DND-41 (cell line): ENCODE measurements around the gene ABCC9.

Experiments used
- ATAC-seq: fragments of 200-7000 bp; cut with Tn5 transposase; 3 replicates; pipeline ENCODE4 v1.9.1; 2021; ENCODE audit warnings: low read depth; ENCODE audit not compliant: insufficient read depth
- DNase-seq: peaks from one replicate; pipeline ENCODE4 v3.0.0-alpha.2; 2020
- H2AFZ ChIP-seq: 2 replicates; pipeline ENCODE4 v1.6.0; 2012; ENCODE audit warnings: low read depth, low read length
- H3K27ac ChIP-seq: 2 replicates; pipeline ENCODE4 v1.5.1; 2012; ENCODE audit warnings: low read length, inconsistent platforms
- H3K27me3 ChIP-seq: fragments of 200-600 bp; sonication (generic); 2 replicates; pipeline ENCODE4 v1.6.0; 2012; ENCODE audit warnings: low read length, mild to moderate bottlenecking, inconsistent platforms; ENCODE audit not compliant: insufficient read depth, poor library complexity
- H3K36me3 ChIP-seq: 2 replicates; pipeline ENCODE4 v1.5.1; 2012; ENCODE audit warnings: low read length, inconsistent platforms; ENCODE audit not compliant: insufficient read depth
- H3K4me1 ChIP-seq: 2 replicates; pipeline ENCODE4 v1.5.1; 2012; ENCODE audit warnings: mild to moderate bottlenecking, low read length; ENCODE audit not compliant: insufficient read depth
- H3K4me2 ChIP-seq: 2 replicates; pipeline ENCODE4 v1.6.0; 2012; ENCODE audit warnings: mild to moderate bottlenecking, moderate library complexity, low read length, inconsistent platforms; ENCODE audit not compliant: insufficient read depth
- H3K4me3 ChIP-seq, 2 experiments: fragments of 200-600 bp in 1 of 2; shearing (Covaris generic) in 1 of 2; 2 replicates each; pipeline ENCODE4 v1.5.1; 2012 to 2016; ENCODE audit warnings: inconsistent platforms in 2 of 2, low read length in 2 of 2, mild to moderate bottlenecking in 2 of 2, low read depth in 1 of 2, moderate library complexity in 1 of 2
- H3K79me2 ChIP-seq: 2 replicates; pipeline ENCODE4 v1.6.0; 2012; ENCODE audit warnings: low read length, inconsistent platforms; ENCODE audit not compliant: insufficient read depth
- H3K9ac ChIP-seq: 2 replicates; pipeline ENCODE4 v1.6.0; 2012; ENCODE audit warnings: low read depth, mild to moderate bottlenecking, inconsistent platforms, low read length, moderate library complexity
- H3K9me3 ChIP-seq: 2 replicates; pipeline ENCODE4 v1.5.1; 2012; ENCODE audit warnings: low read length, moderate library complexity, mild to moderate bottlenecking, inconsistent platforms; ENCODE audit not compliant: insufficient read depth, severe bottlenecking
- H4K20me1 ChIP-seq: 2 replicates; pipeline ENCODE4 v1.6.0; 2012; ENCODE audit warnings: low read length; ENCODE audit not compliant: insufficient read depth
- CTCF ChIP-seq: IDR thresholded peaks from 2 replicates; pipeline ENCODE4 v1.5.1; 2012; ENCODE audit warnings: borderline replicate concordance, low read length, moderate library complexity, mild to moderate bottlenecking; ENCODE audit not compliant: poor library complexity, severe bottlenecking; ENCODE audit errors: extremely low read depth
- EZH2 ChIP-seq: IDR thresholded peaks from 3 replicates; pipeline ENCODE4 v1.6.1; 2012; ENCODE audit warnings: borderline replicate concordance, low read depth, mild to moderate bottlenecking, moderate library complexity, low read length, inconsistent platforms; ENCODE audit not compliant: severe bottlenecking

Gene ABCC9

GRCh38 chr12:21884936-21885335 is 56.3 kb downstream of the ABCC9 start:
- Histone ChIP-seq H3K9me3 (no peaks in the 10 kb centered on the region), H3K36me3 (no peaks in the 10 kb centered on the region), H2AFZ (no peak overlapping the region), H3K27me3 (no peaks in the 10 kb centered on the region), H3K4me2 (no peak overlapping the region), H3K9ac (no peak overlapping the region), H3K4me1 (no peaks in the 10 kb centered on the region), H3K79me2 (no peaks in the 10 kb centered on the region), H3K4me3 (no peak overlapping the region), H3K27ac (no peak overlapping the region), H4K20me1 (no peaks in the 10 kb centered on the region)
- no peak for DNase-seq
- no peak for ATAC-seq
- TF ChIP-seq CTCF: no peak
- no peak for TF ChIP-seq EZH2

GRCh38 chr12:21882635-21883034 is 58.6 kb downstream of the ABCC9 start:
- H3K4me3 ChIP-seq: no peak overlapping the region
- H3K4me1 ChIP-seq: no peaks in the 10 kb centered on the region
- no peaks in the 10 kb centered on the region for H3K36me3 ChIP-seq
- H3K27ac ChIP-seq: no peak overlapping the region
- no peak overlapping the region for H2AFZ ChIP-seq
- H4K20me1 ChIP-seq: no peaks in the 10 kb centered on the region
- H3K27me3 ChIP-seq: peaks cover 1% of the 10 kb centered on the region
- no peak overlapping the region for H3K9ac ChIP-seq
- no peak overlapping the region for H3K4me2 ChIP-seq
- TF ChIP-seq EZH2 (no peak), CTCF (no peak)
- ATAC-seq: no peak
- no peak for DNase-seq
- no peaks in the 10 kb centered on the region for H3K9me3 ChIP-seq
- no peaks in the 10 kb centered on the region for H3K79me2 ChIP-seq

- Histone ChIP-seq H3K79me2 (no peaks in the 10 kb centered on the region), H3K9ac (no peak overlapping the region), H2AFZ (no peak overlapping the region), H3K4me3 (no peak overlapping the region), H3K36me3 (no peaks in the 10 kb centered on the region), H3K27ac (no peak overlapping the region), H3K4me2 (no peak overlapping the region), H4K20me1 (no peaks in the 10 kb centered on the region), H3K4me1 (no peaks in the 10 kb centered on the region), H3K27me3 (peaks cover 3% of the 10 kb centered on the region), H3K9me3 (no peaks in the 10 kb centered on the region)
- no peak for DNase-seq
- TF ChIP-seq CTCF: no peak
- TF ChIP-seq EZH2: no peak
- ATAC-seq: no peak
Measured at GRCh38 chr12:21881965-21882364, 59.3 kb downstream of the ABCC9 start.

GRCh38 chr12:21879312-21879711 is 61.9 kb downstream of the ABCC9 start:
- H3K4me3 ChIP-seq: no peak overlapping the region
- peaks cover 3% of the 10 kb centered on the region for H3K27me3 ChIP-seq
- H3K27ac ChIP-seq: no peak overlapping the region
- H3K36me3 ChIP-seq: no peaks in the 10 kb centered on the region
- DNase-seq: no peak
- TF ChIP-seq CTCF: no peak
- TF ChIP-seq EZH2: no peak
- no peak for ATAC-seq
- H3K4me1 ChIP-seq: no peaks in the 10 kb centered on the region
- H3K79me2 ChIP-seq: no peaks in the 10 kb centered on the region
- H2AFZ ChIP-seq: no peak overlapping the region
- no peaks in the 10 kb centered on the region for H4K20me1 ChIP-seq
- no peaks in the 10 kb centered on the region for H3K9me3 ChIP-seq
- H3K4me2 ChIP-seq: no peak overlapping the region
- H3K9ac ChIP-seq: no peak overlapping the region
